ENCODE data around the gene ARMC5. TPM values are rescaled to one million over a fixed set of nuclear protein-coding genes. Genes with fewer than 3 reads are reported as not detected.

Gene ARMC5
- total and polyA plus RNA-seq, 10 of the 15 experiments (the other 5 are each of a cell fraction or from before 2014, with no cell fraction given) = 0.06 to 13.2 (median 5.6) TPM

- Histone ChIP-seq H3K9ac (ENCODE audit: control insufficient read depth, insufficient read depth, low read length) (no peak overlapping the region), H3K79me2 (ENCODE audit: control insufficient read depth, insufficient read depth, low read length) (no peaks in the 10 kb centered on the region), H3K4me1 (ENCODE audit: control insufficient read depth, insufficient read depth, low read length) (peaks cover 28% of the 10 kb centered on the region), H4K20me1 (ENCODE audit: control insufficient read depth, insufficient read depth) (no peaks in the 10 kb centered on the region), H3K36me3 (ENCODE audit: control insufficient read depth in 2 of 2, insufficient read depth in 2 of 2, low read length in 1 of 2) (no peaks in the 10 kb centered on the region), H3K4me3 (no peak overlapping the region), H3K9me3 (replicated peaks; ENCODE audit: control insufficient read depth, insufficient read depth, low read length) (peaks cover 4% of the 10 kb centered on the region; the same call in 2 of the 3 replicates), H2AFZ (ENCODE audit: control insufficient read depth, low read depth, low read length) (no peak overlapping the region), H3K27me3 (replicated peaks in 1 of 2; ENCODE audit: control insufficient read depth in 2 of 2, insufficient read depth in 2 of 2, low read length in 1 of 2) (no peaks in the 10 kb centered on the region; a peak in 1 of 4 replicates), H3K4me2 (ENCODE audit: control insufficient read depth, insufficient read depth) (no peak overlapping the region), H3K27ac (ENCODE audit: control insufficient read depth, insufficient read depth) (no peak overlapping the region)
- DNase-seq (ENCODE audit: low read depth, low spot score) (no peak), ATAC-seq (no peak), FAIRE-seq (no peak)
- RAD21 ChIA-PET (ENCODE audit: unreplicated experiment) = interaction anchor here (0.6 kb wide), 1 partner anchor 32 kb away, joined by 3 read pairs; no protein-coding TSS in a partner anchor
- 67% methylated on average over 5 of the region's 5 CpGs for WGBS (ENCODE audit: insufficient coverage, insufficient replicate concordance, low lambda C conversion rate, missing lambda C conversion rate)
- TF ChIP-seq SMAD5 (IDR thresholded peaks at IDR 0.05; ENCODE audit: low read depth) (no peak), KDM1A (IDR thresholded peaks at IDR 0.05; ENCODE audit: borderline replicate concordance) (no peak), EGR1 (IDR thresholded peaks at IDR 0.05; ENCODE audit: borderline replicate concordance in 1 of 2, low read depth in 2 of 2, low read length in 2 of 2) (no peak)
- CTCF ChIA-PET = interaction anchor here (1.3 kb wide), 1 partner anchor 30 kb away, joined by 3 read pairs; no protein-coding TSS in a partner anchor
- in situ Hi-C loops (cut with MboI) (no loop called here), intact Hi-C loops (cut with micrococcal nuclease; ENCODE audit: unreplicated experiment) (no loop called here)
- BruUV-seq (replicated peaks) = no TSS peak
- SMC1A ChIA-PET (ENCODE audit: uncharacterized antibody, unreplicated experiment) = interaction anchor here (0.6 to 1.0 kb wide), 3 partner anchors 9 to 27 kb away, joined by 3 read pairs; no protein-coding TSS in a partner anchor
- POLR2A ChIA-PET = no interaction called here
Observed at GRCh38 chr16:31417916-31418315, 41.4 kb upstream of the ARMC5 start.

- H3K4me3 ChIP-seq = no peak overlapping the region
- DNase-seq (ENCODE audit: low read depth, low spot score) (no peak), ATAC-seq (peak; percentile 40), FAIRE-seq (no peak)
- ChIA-PET CTCF (interaction anchor here (0.7 to 3.8 kb wide), 6 partner anchors 10 to 156 kb away, joined by 3 to 20 read pairs (median 5); partner anchors contain the start of genes COX6A2 and ITGAD), RAD21 (ENCODE audit: unreplicated experiment) (interaction anchor here (0.7 to 1.2 kb wide), 4 partner anchors 11 to 458 kb away, joined by 3 to 5 read pairs (median 4); no protein-coding TSS in a partner anchor), SMC1A (ENCODE audit: uncharacterized antibody, unreplicated experiment) (interaction anchor here (0.6 to 2.4 kb wide), 8 partner anchors 10 to 155 kb away, joined by 3 to 10 read pairs (median 5); partner anchors contain the start of gene ITGAD), POLR2A (interaction anchor here (0.7 to 1.4 kb wide), 4 partner anchors 10 to 437 kb away, joined by 3 to 4 read pairs (median 3); no protein-coding TSS in a partner anchor)
- no peak overlapping the region for H2AFZ ChIP-seq (ENCODE audit: control insufficient read depth, low read depth, low read length)
- 42% methylated on average over 3 of the region's 3 CpGs for WGBS (ENCODE audit: insufficient coverage, insufficient replicate concordance, low lambda C conversion rate, missing lambda C conversion rate)
- H4K20me1 ChIP-seq (ENCODE audit: control insufficient read depth, insufficient read depth) = no peaks in the 10 kb centered on the region
- TF ChIP-seq STAT3 (IDR thresholded peaks at IDR 0.05; ENCODE audit: low read depth, low read length) (no peak), CBFB (IDR thresholded peaks at IDR 0.05; ENCODE audit: low read depth) (no peak), RELA (IDR thresholded peaks at IDR 0.05; ENCODE audit: borderline replicate concordance, partially characterized antibody) (no peak), BCL11A (IDR thresholded peaks at IDR 0.05; ENCODE audit: low read depth, low read length) (no peak), HDAC2 (IDR thresholded peaks at IDR 0.05) (no peak), NRF1 (conservative IDR thresholded peaks at IDR 0.05; ENCODE audit: low read depth, low read length) (no peak), TCF3 (IDR thresholded peaks at IDR 0.05; ENCODE audit: borderline replicate concordance, insufficient read depth, low read depth, low read length) (no peak), PKNOX1 (IDR thresholded peaks at IDR 0.05) (no peak), PAX5 (IDR thresholded peaks at IDR 0.05; ENCODE audit: borderline replicate concordance, low read depth, low read length) (no peak)
- TF ChIP-seq, protein P1, sequence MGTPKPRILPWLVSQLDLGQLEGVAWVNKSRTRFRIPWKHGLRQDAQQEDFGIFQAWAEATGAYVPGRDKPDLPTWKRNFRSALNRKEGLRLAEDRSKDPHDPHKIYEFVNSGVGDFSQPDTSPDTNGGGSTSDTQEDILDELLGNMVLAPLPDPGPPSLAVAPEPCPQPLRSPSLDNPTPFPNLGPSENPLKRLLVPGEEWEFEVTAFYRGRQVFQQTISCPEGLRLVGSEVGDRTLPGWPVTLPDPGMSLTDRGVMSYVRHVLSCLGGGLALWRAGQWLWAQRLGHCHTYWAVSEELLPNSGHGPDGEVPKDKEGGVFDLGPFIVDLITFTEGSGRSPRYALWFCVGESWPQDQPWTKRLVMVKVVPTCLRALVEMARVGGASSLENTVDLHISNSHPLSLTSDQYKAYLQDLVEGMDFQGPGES (IDR thresholded peaks at IDR 0.05) = no peak
- no peak overlapping the region for H3K9ac ChIP-seq (ENCODE audit: control insufficient read depth, insufficient read depth, low read length)
- H3K9me3 ChIP-seq (replicated peaks; ENCODE audit: control insufficient read depth, insufficient read depth, low read length) = peaks cover 4% of the 10 kb centered on the region; the same call in 2 of the 3 replicates
- no peak overlapping the region for H3K27ac ChIP-seq (ENCODE audit: control insufficient read depth, insufficient read depth)
- intact Hi-C loops (cut with micrococcal nuclease; ENCODE audit: unreplicated experiment) = no loop called here
- peak overlapping the region; percentile 25; the same call in 1 of the 2 replicates for H3K4me2 ChIP-seq (ENCODE audit: control insufficient read depth, insufficient read depth)
- no TSS peak for BruUV-seq (replicated peaks)
- no peaks in the 10 kb centered on the region for H3K36me3 ChIP-seq (ENCODE audit: control insufficient read depth in 2 of 2, insufficient read depth in 2 of 2, low read length in 1 of 2)
- H3K79me2 ChIP-seq (ENCODE audit: control insufficient read depth, insufficient read depth, low read length) = no peaks in the 10 kb centered on the region
- H3K4me1 ChIP-seq (ENCODE audit: control insufficient read depth, insufficient read depth, low read length) = peaks cover 20% of the 10 kb centered on the region
- in situ Hi-C loops (cut with MboI) = no loop called here
- H3K27me3 ChIP-seq (replicated peaks in 1 of 2; ENCODE audit: control insufficient read depth in 2 of 2, insufficient read depth in 2 of 2, low read length in 1 of 2) = no peaks in the 10 kb centered on the region
Observed at GRCh38 chr16:31420037-31420436, 39.3 kb upstream of the ARMC5 start.

All from GM12878 (cell line).